HepG2 (cell line): Measurements from ENCODE around the gene MICAL3. TPM values are rescaled to one million over a fixed set of nuclear protein-coding genes. Genes with fewer than 3 reads are reported as not detected.
A peak's percentile ranks its signal among the peaks of the same experiment; 100 is the strongest.

ENCODE experiments used
- ATAC-seq: fragments of 200-7000 bp; cut with Tn5 transposase; 3 replicates; pipeline ENCODE4 v1.9.1; 2020; ENCODE audit warnings: mild to moderate bottlenecking, moderate library complexity
- BruUV-seq: library from RNA; stranded (reverse); fragments of 400-500 nt; replicated peaks from 2 replicates; lab custom pipeline; 2021; lab: Mats Ljungman, UMichigan
- CTCF ChIA-PET: fragments of 300-600 bp; formaldehyde crosslinking; extraction: SDS; loops from one replicate; lab custom pipeline; 2021; ENCODE audit warnings: low total read pairs, inconsistent platforms, low intra/inter-chr PET ratio; lab: Yijun Ruan, JAX
- POLR2A ChIA-PET: fragments of 350-600 bp; sonication (Branson Sonifier 250); formaldehyde crosslinking; loops from one replicate; lab custom pipeline; 2020; ENCODE audit warnings: antibody characterized with exemption, inconsistent platforms; lab: Yijun Ruan, JAX
- DNase-seq: peaks from one replicate; pipeline ENCODE4 v3.0.0-alpha.2; 2015; ENCODE audit warnings: low spot score
- FAIRE-seq: peaks from 3 replicates; lab custom pipeline; 2011; peaks lifted over from hg19 to GRCh38; lab: Jason Lieb, UNC
- H2AFZ ChIP-seq: one replicate; pipeline ENCODE4 v1.6.1; 2011; ENCODE audit warnings: low read length, inconsistent platforms
- H3K27ac ChIP-seq: fragments of 300-600 bp; 3 replicates; pipeline ENCODE4 v1.8.0; 2011; ENCODE audit warnings: mixed run types, mild to moderate bottlenecking, mixed read lengths, low read length, inconsistent platforms; ENCODE audit not compliant: insufficient read depth; ENCODE audit errors: extremely low read length
- H3K27me3 ChIP-seq, 2 experiments: fragments of 200-600 bp in 1 of 2; 2 replicates in 1 of 2; 3 replicates in 1 of 2; pipeline versions ENCODE4 v1.6.0 to v1.8.0; 2011; ENCODE audit warnings: low read length in 2 of 2, mild to moderate bottlenecking in 2 of 2, moderate library complexity in 2 of 2, inconsistent platforms in 1 of 2; ENCODE audit not compliant: insufficient read depth in 2 of 2, control insufficient read depth in 1 of 2
- H3K36me3 ChIP-seq, 2 experiments: fragments of 200-600 bp in 1 of 2; replicated peaks in 1 of 2; 2 replicates in 1 of 2; 3 replicates in 1 of 2; pipeline versions ENCODE4 v1.5.1 to v1.8.0; 2011; ENCODE audit warnings: low read length in 2 of 2, inconsistent platforms in 1 of 2; ENCODE audit not compliant: insufficient read depth in 2 of 2, control insufficient read depth in 1 of 2
- H3K4me1 ChIP-seq: 2 replicates; pipeline ENCODE4 v1.5.1; 2012; ENCODE audit warnings: low read length, inconsistent platforms; ENCODE audit not compliant: insufficient read depth
- H3K4me2 ChIP-seq: 2 replicates; pipeline ENCODE4 v1.6.0; 2011; ENCODE audit warnings: low read depth, low read length, inconsistent platforms
- H3K4me3 ChIP-seq, 3 experiments: fragments of 200-600 bp in 1 of 3; sonication (generic), shearing (Covaris generic) in 1 of 3; replicated peaks in 1 of 3; 2 replicates each; pipeline ENCODE4 v1.5.1; 2011 to 2016; ENCODE audit warnings: low read length in 3 of 3, inconsistent platforms in 2 of 3, low read depth in 2 of 3, mild to moderate bottlenecking in 2 of 3, control low read depth in 1 of 3, mixed read lengths in 1 of 3; ENCODE audit not compliant: insufficient read depth in 1 of 3
- H3K79me2 ChIP-seq: one replicate; pipeline ENCODE4 v1.6.1; 2011; ENCODE audit warnings: low read length, inconsistent platforms; ENCODE audit not compliant: insufficient read depth
- H3K9ac ChIP-seq: 2 replicates; pipeline ENCODE4 v1.6.0; 2011; ENCODE audit warnings: mild to moderate bottlenecking, low read depth, low read length, inconsistent platforms; ENCODE audit not compliant: insufficient read depth
- H3K9me3 ChIP-seq: 2 replicates; pipeline ENCODE4 v1.5.1; 2012; ENCODE audit warnings: mild to moderate bottlenecking, low read length
- H4K20me1 ChIP-seq: 2 replicates; pipeline ENCODE4 v1.6.0; 2011; ENCODE audit warnings: inconsistent platforms, mild to moderate bottlenecking, low read length, moderate library complexity; ENCODE audit not compliant: insufficient read depth
- ATF1 ChIP-seq: IDR thresholded peaks from 2 replicates; pipeline ENCODE4 v1.6.1; 2016; ENCODE audit warnings: mild to moderate bottlenecking, control low read depth
- DMAP1 ChIP-seq: IDR thresholded peaks from 2 replicates; pipeline ENCODE4 v1.6.1; 2016
- HDAC2 ChIP-seq: sonication (generic); formaldehyde crosslinking; IDR thresholded peaks from 2 replicates; pipeline ENCODE4 v1.4.0; 2020; ENCODE audit warnings: missing genetic modification reagents
- KAT7 ChIP-seq: IDR thresholded peaks from 2 replicates; pipeline ENCODE4 v1.6.1; 2018; ENCODE audit warnings: borderline replicate concordance, missing compliant biosample characterization
- KLF6 ChIP-seq: IDR thresholded peaks from 2 replicates; pipeline ENCODE4 v1.8.0; 2016; ENCODE audit warnings: missing biosample characterization, missing genetic modification reagents
- NFKB2 ChIP-seq: sonication (generic); formaldehyde crosslinking; IDR thresholded peaks from 2 replicates; pipeline ENCODE4 v1.4.0; 2020; ENCODE audit warnings: missing genetic modification reagents, borderline replicate concordance
- THAP9 ChIP-seq: sonication (generic); formaldehyde crosslinking; IDR thresholded peaks from 2 replicates; pipeline ENCODE4; 2020; ENCODE audit warnings: missing genetic modification reagents, mild to moderate bottlenecking, borderline replicate concordance
- ZNF256 ChIP-seq: sonication (generic); formaldehyde crosslinking; conservative IDR thresholded peaks from 2 replicates; pipeline ENCODE4 v1.4.0; 2020; ENCODE audit warnings: missing genetic modification reagents
- ZNF343 ChIP-seq: sonication (generic); formaldehyde crosslinking; IDR thresholded peaks from 2 replicates; pipeline ENCODE4 v1.4.0; 2020; ENCODE audit warnings: mild to moderate bottlenecking, missing genetic modification reagents
- ZNF646 ChIP-seq: sonication (generic); formaldehyde crosslinking; IDR thresholded peaks from 2 replicates; pipeline ENCODE4 v1.9.0; 2021; ENCODE audit warnings: mild to moderate bottlenecking, missing genetic modification reagents
- ZNF788 ChIP-seq: sonication (generic); formaldehyde crosslinking; IDR thresholded peaks from 2 replicates; pipeline ENCODE4 v1.5.0; 2020; ENCODE audit warnings: mild to moderate bottlenecking, missing genetic modification reagents, borderline replicate concordance
- WGBS: methylation state at CpG from one replicate; pipeline ENCODE4 v1.1.6; 2017; ENCODE audit warnings: low lambda C conversion rate; 5-methylcytosine and 5-hydroxymethylcytosine counted together
- in situ Hi-C: cut with HindIII; loops from 2 replicates; pipeline ENCODE4 v1.10.0; 2017; ENCODE audit warnings: low pct_unique_long_range_greater_than_20kb; ENCODE audit not compliant: extremely low pct_ligation_motif_present
- intact Hi-C: fragments of 100-400 bp; cut with micrococcal nuclease; formaldehyde crosslinking; loops from one replicate; pipeline ENCODE4 v1.10.0; 2022; ENCODE audit not compliant: unreplicated experiment
- polyA plus RNA-seq, 8 experiments: library from polyadenylated mRNA; depleted of rRNA in 3 of 8; stranded (reverse) in 7 of 8; unstranded in 1 of 8; fragments of >200 nt; fragmentation: Illumina TruSeq in 4 of 8; extraction: Trizol in 4 of 8; gene quantifications; 2 replicates each; pipeline versions ENCODE4 v1.2.1 to v1.2.3, GENCODE V29; 2011 to 2016; ENCODE audit warnings: low read depth in 4 of 8, missing spikeins in 1 of 8, mixed read lengths in 1 of 8; ENCODE audit not compliant: insufficient read depth in 1 of 8
- total RNA-seq, 5 experiments: library from RNA; depleted of rRNA; stranded (reverse); fragments of >200 nt; fragmentation: Illumina TruSeq; extraction: Trizol; gene quantifications; 2 replicates each; pipeline ENCODE4 v1.2.3, GENCODE V29; 2016; ENCODE audit warnings: low read depth in 1 of 5

The MICAL3 gene
- total and polyA plus RNA-seq, 2 of the 13 experiments (the other 11 are each of a cell fraction or from before 2014, with no cell fraction given): 5.3 to 12.5 TPM

- H3K79me2 ChIP-seq: no peaks in the 10 kb centered on the region
- BruUV-seq: no TSS peak
- H3K4me1 ChIP-seq: no peaks in the 10 kb centered on the region
- ATAC-seq: peak; percentile 32
- no peak for FAIRE-seq
- WGBS: 87% methylated on average over 4 of the region's 6 CpGs
- ChIA-PET POLR2A (interaction anchor here (1.4 kb wide), 1 partner anchor 26 kb away, joined by 3 read pairs; no protein-coding TSS in a partner anchor), CTCF (no interaction called here)
- no peaks in the 10 kb centered on the region for H4K20me1 ChIP-seq
- H3K9ac ChIP-seq: no peak overlapping the region
- H3K9me3 ChIP-seq: no peaks in the 10 kb centered on the region
- no peak overlapping the region for H3K4me2 ChIP-seq
- no peak for TF ChIP-seq ZNF256 (CRISPR knock-in tag)
- no peak for TF ChIP-seq HDAC2
- TF ChIP-seq DMAP1: no peak
- TF ChIP-seq KAT7 (CRISPR knock-in tag): no peak
- TF ChIP-seq KLF6 (CRISPR knock-in tag): no peak
- TF ChIP-seq ZNF343 (CRISPR knock-in tag): no peak
- no peak for TF ChIP-seq THAP9 (CRISPR knock-in tag)
- TF ChIP-seq ZNF646 (CRISPR knock-in tag): no peak
- no peak for TF ChIP-seq ZNF788 (CRISPR knock-in tag)
- TF ChIP-seq ATF1 (CRISPR knock-in tag): no peak
- no peak for TF ChIP-seq NFKB2 (CRISPR knock-in tag)
- H3K27ac ChIP-seq: no peak overlapping the region
- in situ Hi-C loops (no loop called here), intact Hi-C loops (no loop called here)
- no peaks in the 10 kb centered on the region for H3K36me3 ChIP-seq
- H3K27me3 ChIP-seq: no peaks in the 10 kb centered on the region; a peak in 1 of 5 replicates
- no peak overlapping the region for H2AFZ ChIP-seq
- H3K4me3 ChIP-seq: no peak overlapping the region
- DNase-seq: no peak
Observed at GRCh38 chr22:17751596-17751995, 272.8 kb downstream of the MICAL3 start.
